ENCODE data around the gene FYB1. TPM values are rescaled to one million over a fixed set of nuclear protein-coding genes. Genes with fewer than 3 reads are reported as not detected.

FYB1 gene
- total RNA-seq, 1 experiment from 2014 or later, result not detected

GRCh38 chr5:39143151-39143860 is 76.1 kb downstream of the FYB1 start:
- Histone ChIP-seq H3K23me2 (ENCODE audit: insufficient read length, low read depth, low read length, poor library complexity, severe bottlenecking) (no peaks in the 10 kb centered on the region), H2BK5ac (ENCODE audit: insufficient read length, low read length) (no peak overlapping the region), H3K4me1 (ENCODE audit: insufficient read depth, low read length) (no peaks in the 10 kb centered on the region), H4K91ac (ENCODE audit: insufficient read length, low read depth, low read length) (no peak overlapping the region), H2BK20ac (ENCODE audit: low read depth, low read length, poor library complexity, severe bottlenecking) (no peak overlapping the region), H3K27me3 (ENCODE audit: insufficient read depth, low read length) (no peaks in the 10 kb centered on the region), H3K18ac (ENCODE audit: insufficient read length, low read depth, low read length) (no peak overlapping the region), H2BK120ac (ENCODE audit: low read depth, low read length, poor library complexity, severe bottlenecking) (no peak overlapping the region), H4K5ac (ENCODE audit: insufficient read length, low read depth, low read length) (no peak overlapping the region), H2AFZ (ENCODE audit: low read length) (no peak overlapping the region), H3K14ac (ENCODE audit: insufficient read depth, low read length) (no peak overlapping the region), H3K9ac (ENCODE audit: extremely low read depth, insufficient read length, low read length) (no peak overlapping the region), H3K79me1 (ENCODE audit: insufficient read depth, low read depth, low read length, poor library complexity, severe bottlenecking) (no peaks in the 10 kb centered on the region), H4K20me1 (ENCODE audit: control insufficient read depth, insufficient read depth, insufficient read length) (no peaks in the 10 kb centered on the region), H3K79me2 (ENCODE audit: insufficient read depth, low read length) (no peaks in the 10 kb centered on the region), H3K9me3 (ENCODE audit: control insufficient read depth, low read depth, low read length) (no peaks in the 10 kb centered on the region), H3K27ac (ENCODE audit: insufficient read length, low read depth, low read length) (no peak overlapping the region), H3T11ph (ENCODE audit: low read length) (no peak overlapping the region), H3K23ac (ENCODE audit: insufficient read length, low read depth, low read length) (no peak overlapping the region), H2AK5ac (ENCODE audit: insufficient read length, low read length) (no peak overlapping the region), H4K8ac (replicated peaks; ENCODE audit: insufficient read length, low read depth, low read length) (no peak overlapping the region), H2BK15ac (ENCODE audit: low read depth, low read length) (no peak overlapping the region), H3K56ac (ENCODE audit: insufficient read length, low read depth, low read length) (no peak overlapping the region), H3K4me2 (ENCODE audit: insufficient read depth, insufficient read length, low read length) (no peak overlapping the region), H3K4ac (ENCODE audit: low read depth, low read length) (no peak overlapping the region), H2BK12ac (ENCODE audit: insufficient read length, low read depth, low read length) (no peak overlapping the region)
- WGBS (ENCODE audit: extremely low coverage, insufficient read length, low lambda C conversion rate), result 100% methylated on average over 2 of the region's 3 CpGs
- Mint-ChIP-seq H3K27ac (no peak overlapping the region), H3K4me3 (no peak overlapping the region), H3K36me3 (ENCODE audit: insufficient read depth in 1 of 3, low read depth in 3 of 3) (no peaks in the 10 kb centered on the region), H3K27me3 (ENCODE audit: low read depth) (no peaks in the 10 kb centered on the region), H3K4me1 (no peaks in the 10 kb centered on the region), H3K9me3 (no peaks in the 10 kb centered on the region)
- no peak for DNase-seq
- TF ChIP-seq CTCF (conservative IDR thresholded peaks at IDR 0.05), result no peak

Measured in H9 (cell line).